ENCODE measurements around the gene OPHN1.

Gene OPHN1

GRCh38 chrX:68048774-68049173 lies 384.5 kb downstream of the OPHN1 start:
- no peak for DNase-seq

GRCh38 chrX:68045008-68045577 lies 388.2 kb downstream of the OPHN1 start:
- no peak for DNase-seq

- DNase-seq = no peak
These were observed 389.4 kb downstream of the OPHN1 start for GRCh38 chrX:68043713-68044438.

- no peak for DNase-seq
These were observed 392.2 kb downstream of the OPHN1 start for GRCh38 chrX:68041110-68041509.

GRCh38 chrX:68018248-68019203 lies 414.8 kb downstream of the OPHN1 start:
- no peak for DNase-seq

GRCh38 chrX:67998540-67998939 lies 434.8 kb downstream of the OPHN1 start:
- no peak for DNase-seq

Measured in NCI-H1048 (cell line).